HepG2 (cell line): ENCODE results near the gene DHRS1. TPM values are rescaled to one million over a fixed set of nuclear protein-coding genes. Genes with fewer than 3 reads are reported as not detected.

Experiments
- EED ChIP-seq: sonication (generic); formaldehyde crosslinking; IDR thresholded peaks from 2 replicates; pipeline ENCODE4 v1.5.0; 2020; ENCODE audit warnings: mild to moderate bottlenecking, missing genetic modification reagents
- FOSL2 ChIP-seq: sonication (generic); formaldehyde crosslinking; IDR thresholded peaks from 2 replicates; pipeline ENCODE4 v1.4.0; 2020; ENCODE audit warnings: missing genetic modification reagents
- GATA4 ChIP-seq: sonication (generic); IDR thresholded peaks from 2 replicates; pipeline ENCODE4 v1.6.1; 2016; ENCODE audit warnings: antibody characterized with exemption, low read depth, borderline replicate concordance
- MED8 ChIP-seq: sonication (generic); formaldehyde crosslinking; IDR thresholded peaks from 2 replicates; pipeline ENCODE4 v1.8.1; 2023; ENCODE audit warnings: mild to moderate bottlenecking, missing genetic modification reagents; ENCODE audit not compliant: insufficient replicate concordance
- NFE2 ChIP-seq: sonication (generic); formaldehyde crosslinking; IDR thresholded peaks from 2 replicates; pipeline ENCODE4 v1.4.0; 2020; ENCODE audit warnings: missing genetic modification reagents
- NFE2L2 ChIP-seq: fragments of 150-350 bp; IDR thresholded peaks from 2 replicates; pipeline ENCODE4 v1.6.1; 2014; ENCODE audit warnings: low read length
- RFXANK ChIP-seq: IDR thresholded peaks from 2 replicates; pipeline ENCODE4 v1.6.1; 2016
- SAFB2 ChIP-seq: sonication (generic); formaldehyde crosslinking; IDR thresholded peaks from 2 replicates; pipeline ENCODE4 v1.5.1; 2020; ENCODE audit warnings: missing genetic modification reagents, low read depth, mild to moderate bottlenecking, borderline replicate concordance
- SMAD1 ChIP-seq: sonication (generic); formaldehyde crosslinking; IDR thresholded peaks from 2 replicates; pipeline ENCODE4 v1.4.0; 2020; ENCODE audit warnings: missing genetic modification reagents, low read depth, mild to moderate bottlenecking, borderline replicate concordance
- ZBTB1 ChIP-seq: sonication (generic); formaldehyde crosslinking; IDR thresholded peaks from 2 replicates; pipeline ENCODE4 v1.4.0; 2020; ENCODE audit warnings: missing genetic modification reagents, borderline replicate concordance
- ZMYM2 ChIP-seq: sonication (generic); formaldehyde crosslinking; IDR thresholded peaks from 2 replicates; pipeline ENCODE4 v1.8.0; 2022; ENCODE audit warnings: mild to moderate bottlenecking, missing genetic modification reagents
- polyA plus RNA-seq, 8 experiments: library from polyadenylated mRNA; depleted of rRNA in 3 of 8; stranded (reverse) in 7 of 8; unstranded in 1 of 8; fragments of >200 nt; fragmentation: Illumina TruSeq in 4 of 8; extraction: Trizol in 4 of 8; gene quantifications; 2 replicates each; pipeline versions ENCODE4 v1.2.1 to v1.2.3, GENCODE V29; 2011 to 2016; ENCODE audit warnings: low read depth in 4 of 8, missing spikeins in 1 of 8, mixed read lengths in 1 of 8; ENCODE audit not compliant: insufficient read depth in 1 of 8
- total RNA-seq, 5 experiments: library from RNA; depleted of rRNA; stranded (reverse); fragments of >200 nt; fragmentation: Illumina TruSeq; extraction: Trizol; gene quantifications; 2 replicates each; pipeline ENCODE4 v1.2.3, GENCODE V29; 2016; ENCODE audit warnings: low read depth in 1 of 5
- TF ChIP-seq, protein P1 (sequence below): sonication (generic); formaldehyde crosslinking; IDR thresholded peaks from 2 replicates; pipeline ENCODE4 v1.4.0; 2020; ENCODE audit warnings: low read depth, missing genetic modification reagents
- TF ChIP-seq, protein P2 (sequence below): sonication (generic); formaldehyde crosslinking; IDR thresholded peaks from 2 replicates; pipeline ENCODE4 v1.4.0; 2020; ENCODE audit warnings: missing genetic modification reagents
- TF ChIP-seq, protein P3 (sequence below): IDR thresholded peaks from 2 replicates; pipeline ENCODE4 v1.6.1; 2016; ENCODE audit warnings: control low read depth
- TF ChIP-seq, protein P4 (sequence below): sonication (generic); formaldehyde crosslinking; IDR thresholded peaks from 2 replicates; pipeline ENCODE4 v1.8.1; 2023; ENCODE audit warnings: mild to moderate bottlenecking, missing genetic modification reagents, borderline replicate concordance
- TF ChIP-seq, protein P5 (sequence below): sonication (generic); formaldehyde crosslinking; IDR thresholded peaks from 2 replicates; pipeline ENCODE4 v1.8.0; 2022; ENCODE audit warnings: missing genetic modification reagents, mild to moderate bottlenecking, inconsistent platforms, borderline replicate concordance
- TF ChIP-seq, protein P6 (sequence below), 2 experiments: sonication (generic) in 1 of 2; formaldehyde crosslinking in 1 of 2; IDR thresholded peaks; 2 replicates each; pipeline versions ENCODE4 v1.4.0 to v1.6.1; 2016 to 2020; ENCODE audit warnings: borderline replicate concordance in 1 of 2, low read depth in 1 of 2, mild to moderate bottlenecking in 1 of 2, missing genetic modification reagents in 1 of 2

The DHRS1 gene
- total and polyA plus RNA-seq, 2 of the 13 experiments (the other 11 are each of a cell fraction or from before 2014, with no cell fraction given): 49.8 to 60.8 TPM

DNA sequence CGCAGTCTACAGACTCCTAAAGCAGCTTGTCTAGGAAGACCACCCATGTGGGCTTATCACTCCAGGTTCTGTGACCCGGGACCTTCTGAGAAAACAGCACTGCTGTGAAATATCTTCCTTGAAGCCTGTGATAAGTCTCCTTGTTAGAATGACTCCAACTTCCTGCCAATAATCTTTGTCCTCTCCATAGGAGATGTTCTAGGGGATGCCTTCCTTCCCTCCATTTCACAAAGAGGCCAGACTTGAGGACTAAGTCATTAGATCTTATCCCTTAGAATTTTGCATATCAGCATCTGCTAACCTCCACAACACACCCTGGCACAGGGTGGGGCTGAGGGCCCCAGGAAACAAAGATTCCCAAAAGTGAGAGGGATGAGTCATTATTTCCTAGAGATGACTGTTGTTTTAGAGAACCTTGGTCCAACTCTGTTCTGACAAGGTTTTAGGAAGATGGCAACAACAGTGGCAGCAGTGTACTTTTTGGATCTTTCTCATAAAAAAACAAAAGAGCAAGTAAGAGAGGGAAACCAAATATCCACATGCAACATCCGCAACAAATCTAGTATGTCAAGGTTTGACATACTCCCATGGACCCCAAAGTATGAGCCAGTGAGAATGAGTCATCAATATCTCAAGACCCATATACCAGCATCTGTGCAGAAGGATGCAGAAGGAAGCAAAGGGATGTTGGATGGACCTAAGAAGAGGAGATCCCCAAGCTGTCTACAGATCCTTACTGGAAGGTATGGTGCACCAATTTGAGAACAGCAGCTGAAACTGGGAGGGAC, 17.8 kb upstream of the DHRS1 start (continued):
- TF ChIP-seq, protein P1, sequence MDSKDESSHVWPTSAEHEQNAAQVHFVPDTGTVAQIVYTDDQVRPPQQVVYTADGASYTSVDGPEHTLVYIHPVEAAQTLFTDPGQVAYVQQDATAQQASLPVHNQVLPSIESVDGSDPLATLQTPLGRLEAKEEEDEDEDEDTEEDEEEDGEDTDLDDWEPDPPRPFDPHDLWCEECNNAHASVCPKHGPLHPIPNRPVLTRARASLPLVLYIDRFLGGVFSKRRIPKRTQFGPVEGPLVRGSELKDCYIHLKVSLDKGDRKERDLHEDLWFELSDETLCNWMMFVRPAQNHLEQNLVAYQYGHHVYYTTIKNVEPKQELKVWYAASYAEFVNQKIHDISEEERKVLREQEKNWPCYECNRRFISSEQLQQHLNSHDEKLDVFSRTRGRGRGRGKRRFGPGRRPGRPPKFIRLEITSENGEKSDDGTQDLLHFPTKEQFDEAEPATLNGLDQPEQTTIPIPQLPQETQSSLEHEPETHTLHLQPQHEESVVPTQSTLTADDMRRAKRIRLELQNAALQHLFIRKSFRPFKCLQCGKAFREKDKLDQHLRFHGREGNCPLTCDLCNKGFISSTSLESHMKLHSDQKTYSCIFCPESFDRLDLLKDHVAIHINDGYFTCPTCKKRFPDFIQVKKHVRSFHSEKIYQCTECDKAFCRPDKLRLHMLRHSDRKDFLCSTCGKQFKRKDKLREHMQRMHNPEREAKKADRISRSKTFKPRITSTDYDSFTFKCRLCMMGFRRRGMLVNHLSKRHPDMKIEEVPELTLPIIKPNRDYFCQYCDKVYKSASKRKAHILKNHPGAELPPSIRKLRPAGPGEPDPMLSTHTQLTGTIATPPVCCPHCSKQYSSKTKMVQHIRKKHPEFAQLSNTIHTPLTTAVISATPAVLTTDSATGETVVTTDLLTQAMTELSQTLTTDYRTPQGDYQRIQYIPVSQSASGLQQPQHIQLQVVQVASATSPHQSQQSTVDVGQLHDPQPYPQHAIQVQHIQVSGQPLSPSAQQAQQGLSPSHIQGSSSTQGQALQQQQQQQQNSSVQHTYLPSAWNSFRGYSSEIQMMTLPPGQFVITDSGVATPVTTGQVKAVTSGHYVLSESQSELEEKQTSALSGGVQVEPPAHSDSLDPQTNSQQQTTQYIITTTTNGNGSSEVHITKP (CRISPR knock-in tag): 0 out of 2 replicates have a peak, but pooled peaks have one; percentile 50
- TF ChIP-seq, protein P2, sequence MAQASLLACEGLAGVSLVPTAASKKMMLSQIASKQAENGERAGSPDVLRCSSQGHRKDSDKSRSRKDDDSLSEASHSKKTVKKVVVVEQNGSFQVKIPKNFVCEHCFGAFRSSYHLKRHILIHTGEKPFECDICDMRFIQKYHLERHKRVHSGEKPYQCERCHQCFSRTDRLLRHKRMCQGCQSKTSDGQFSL (CRISPR knock-in tag): no peak
- TF ChIP-seq FOSL2 (CRISPR knock-in tag) (peak; percentile 65; the same call in 1 of the 2 replicates), NFE2L2 (no peak), EED (no peak), MED8 (CRISPR knock-in tag) (no peak), SAFB2 (CRISPR knock-in tag) (no peak), RFXANK (CRISPR knock-in tag) (no peak), GATA4 (no peak), NFE2 (0 out of 2 replicates have a peak, but pooled peaks have one; percentile 2), SMAD1 (no peak), ZMYM2 (CRISPR knock-in tag) (no peak), ZBTB1 (CRISPR knock-in tag) (no peak)
- TF ChIP-seq, protein P3, sequence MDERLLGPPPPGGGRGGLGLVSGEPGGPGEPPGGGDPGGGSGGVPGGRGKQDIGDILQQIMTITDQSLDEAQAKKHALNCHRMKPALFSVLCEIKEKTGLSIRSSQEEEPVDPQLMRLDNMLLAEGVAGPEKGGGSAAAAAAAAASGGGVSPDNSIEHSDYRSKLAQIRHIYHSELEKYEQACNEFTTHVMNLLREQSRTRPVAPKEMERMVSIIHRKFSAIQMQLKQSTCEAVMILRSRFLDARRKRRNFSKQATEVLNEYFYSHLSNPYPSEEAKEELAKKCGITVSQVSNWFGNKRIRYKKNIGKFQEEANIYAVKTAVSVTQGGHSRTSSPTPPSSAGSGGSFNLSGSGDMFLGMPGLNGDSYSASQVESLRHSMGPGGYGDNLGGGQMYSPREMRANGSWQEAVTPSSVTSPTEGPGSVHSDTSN (CRISPR knock-in tag): no peak
- TF ChIP-seq, protein P4, sequence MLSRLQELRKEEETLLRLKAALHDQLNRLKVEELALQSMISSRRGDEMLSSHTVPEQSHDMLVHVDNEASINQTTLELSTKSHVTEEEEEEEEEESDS (CRISPR knock-in tag): no peak
- TF ChIP-seq, protein P5, sequence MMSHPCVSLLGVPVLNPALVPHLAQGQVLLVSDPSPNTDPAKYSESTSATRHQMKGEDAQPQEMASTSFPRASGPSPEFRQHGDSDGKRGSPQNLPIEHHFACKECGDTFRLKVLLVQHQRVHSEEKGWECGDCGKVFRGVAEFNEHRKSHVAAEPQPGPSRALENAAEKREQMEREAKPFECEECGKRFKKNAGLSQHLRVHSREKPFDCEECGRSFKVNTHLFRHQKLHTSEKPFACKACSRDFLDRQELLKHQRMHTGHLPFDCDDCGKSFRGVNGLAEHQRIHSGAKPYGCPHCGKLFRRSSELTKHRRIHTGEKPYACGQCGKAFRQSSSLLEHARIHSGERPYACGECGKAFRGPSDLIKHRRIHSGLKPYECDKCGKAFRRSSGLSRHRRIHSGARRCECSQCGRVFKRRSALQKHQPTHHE: no peak
- TF ChIP-seq, protein P6, sequence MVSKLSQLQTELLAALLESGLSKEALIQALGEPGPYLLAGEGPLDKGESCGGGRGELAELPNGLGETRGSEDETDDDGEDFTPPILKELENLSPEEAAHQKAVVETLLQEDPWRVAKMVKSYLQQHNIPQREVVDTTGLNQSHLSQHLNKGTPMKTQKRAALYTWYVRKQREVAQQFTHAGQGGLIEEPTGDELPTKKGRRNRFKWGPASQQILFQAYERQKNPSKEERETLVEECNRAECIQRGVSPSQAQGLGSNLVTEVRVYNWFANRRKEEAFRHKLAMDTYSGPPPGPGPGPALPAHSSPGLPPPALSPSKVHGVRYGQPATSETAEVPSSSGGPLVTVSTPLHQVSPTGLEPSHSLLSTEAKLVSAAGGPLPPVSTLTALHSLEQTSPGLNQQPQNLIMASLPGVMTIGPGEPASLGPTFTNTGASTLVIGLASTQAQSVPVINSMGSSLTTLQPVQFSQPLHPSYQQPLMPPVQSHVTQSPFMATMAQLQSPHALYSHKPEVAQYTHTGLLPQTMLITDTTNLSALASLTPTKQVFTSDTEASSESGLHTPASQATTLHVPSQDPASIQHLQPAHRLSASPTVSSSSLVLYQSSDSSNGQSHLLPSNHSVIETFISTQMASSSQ (IDR thresholded peaks at IDR 0.05; ENCODE audit: low read depth): no peak
- TF ChIP-seq, protein P6 (CRISPR knock-in tag; IDR thresholded peaks at IDR 0.05; ENCODE audit: borderline replicate concordance): no peak
